GM12801 (cell line): ENCODE data around the gene GLO1.

ENCODE experiments used
- TF ChIP-seq, protein P1 (sequence below): IDR thresholded peaks from one replicate; pipeline ENCODE4 v1.5.1; 2011; ENCODE audit warnings: control low read depth; ENCODE audit not compliant: insufficient read length; ENCODE audit errors: extremely low read depth

The GLO1 gene

DNA sequence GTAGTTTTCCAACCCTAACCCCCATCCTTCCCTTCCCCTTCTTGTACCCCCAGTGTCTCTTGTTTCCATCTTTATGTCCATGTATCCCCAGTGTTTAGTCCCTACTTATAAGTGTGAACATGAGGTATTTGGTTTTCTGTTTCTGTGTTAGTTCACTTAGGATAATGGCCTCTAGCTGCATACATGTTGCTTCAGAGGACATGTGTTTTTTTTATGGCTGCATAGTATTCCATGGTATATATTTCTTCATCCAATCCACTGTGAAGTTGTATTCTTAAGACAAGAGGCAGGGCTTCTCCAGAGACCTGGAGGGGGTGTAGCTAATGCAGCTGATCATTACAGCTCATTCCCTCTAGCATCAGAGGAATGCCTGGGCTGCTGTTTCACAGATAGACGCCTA lies 16.4 kb upstream of the GLO1 start:
- TF ChIP-seq, protein P1, sequence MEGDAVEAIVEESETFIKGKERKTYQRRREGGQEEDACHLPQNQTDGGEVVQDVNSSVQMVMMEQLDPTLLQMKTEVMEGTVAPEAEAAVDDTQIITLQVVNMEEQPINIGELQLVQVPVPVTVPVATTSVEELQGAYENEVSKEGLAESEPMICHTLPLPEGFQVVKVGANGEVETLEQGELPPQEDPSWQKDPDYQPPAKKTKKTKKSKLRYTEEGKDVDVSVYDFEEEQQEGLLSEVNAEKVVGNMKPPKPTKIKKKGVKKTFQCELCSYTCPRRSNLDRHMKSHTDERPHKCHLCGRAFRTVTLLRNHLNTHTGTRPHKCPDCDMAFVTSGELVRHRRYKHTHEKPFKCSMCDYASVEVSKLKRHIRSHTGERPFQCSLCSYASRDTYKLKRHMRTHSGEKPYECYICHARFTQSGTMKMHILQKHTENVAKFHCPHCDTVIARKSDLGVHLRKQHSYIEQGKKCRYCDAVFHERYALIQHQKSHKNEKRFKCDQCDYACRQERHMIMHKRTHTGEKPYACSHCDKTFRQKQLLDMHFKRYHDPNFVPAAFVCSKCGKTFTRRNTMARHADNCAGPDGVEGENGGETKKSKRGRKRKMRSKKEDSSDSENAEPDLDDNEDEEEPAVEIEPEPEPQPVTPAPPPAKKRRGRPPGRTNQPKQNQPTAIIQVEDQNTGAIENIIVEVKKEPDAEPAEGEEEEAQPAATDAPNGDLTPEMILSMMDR = no peak

DNA sequence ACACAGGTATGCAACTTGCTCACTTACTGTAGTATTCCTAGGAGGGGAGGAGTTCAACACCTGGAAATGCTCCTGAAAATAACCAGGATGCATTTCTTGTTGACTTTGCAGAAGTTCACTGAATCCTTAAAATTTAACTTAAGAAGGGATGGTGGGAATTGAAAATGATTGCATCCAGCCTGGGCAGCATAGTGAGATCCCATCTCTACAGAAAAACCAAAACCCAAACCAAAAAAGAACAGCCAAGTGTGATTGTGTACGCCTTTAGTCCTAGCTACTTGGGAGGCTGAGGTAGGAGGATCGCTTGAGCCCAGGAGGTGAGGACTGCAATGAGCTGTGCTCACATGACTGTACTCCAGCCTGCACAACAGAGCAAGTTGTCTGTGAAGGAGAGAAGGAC lies 13.9 kb upstream of the GLO1 start:
- TF ChIP-seq, protein P1 = no peak

- TF ChIP-seq, protein P1 = no peak
Observed at GRCh38 chr6:38715016-38715689, 12.2 kb upstream of the GLO1 start, which contains the start of gene DNAH8. Gene DNAH8, plus strand, starts transcription at chr6:38715311. Its CDS starts 7,499 bp downstream, at chr6:38722810.

DNA sequence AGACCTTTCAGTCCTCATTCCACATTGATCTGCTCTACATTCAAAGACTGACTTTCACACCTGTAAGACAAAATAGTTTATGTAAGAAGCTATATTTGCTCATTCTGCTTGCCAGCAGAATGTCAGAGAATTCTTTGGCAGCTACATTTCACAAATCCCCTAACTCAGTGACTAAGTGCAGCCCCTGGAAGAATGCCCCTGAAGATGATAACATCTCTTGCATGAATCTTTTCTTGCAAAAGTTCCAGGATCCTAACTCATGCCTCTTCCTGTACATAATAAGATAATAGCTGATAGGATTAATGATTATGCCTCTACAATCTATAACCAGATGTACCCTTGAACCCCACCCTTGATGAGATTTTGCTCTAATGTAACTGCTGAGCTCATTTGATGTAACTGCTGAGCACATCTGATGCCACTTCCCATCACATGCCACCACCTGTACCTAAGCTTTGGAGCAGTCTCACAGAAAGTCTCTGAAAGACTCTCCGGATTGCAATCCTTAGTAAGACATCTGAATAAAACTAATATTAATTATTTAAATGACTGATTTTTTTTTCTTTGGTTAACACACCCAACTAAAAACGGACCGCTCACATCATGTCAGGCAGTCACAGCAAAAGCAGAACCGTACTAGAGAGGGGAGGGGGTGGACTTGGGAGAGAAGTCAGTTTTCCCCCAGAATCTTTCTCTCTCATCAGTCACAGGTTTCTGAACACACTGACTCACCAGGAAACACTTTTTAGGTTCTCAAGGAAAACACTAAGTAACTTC lies 11.5 kb upstream of the GLO1 start:
- TF ChIP-seq, protein P1 = no peak

DNA sequence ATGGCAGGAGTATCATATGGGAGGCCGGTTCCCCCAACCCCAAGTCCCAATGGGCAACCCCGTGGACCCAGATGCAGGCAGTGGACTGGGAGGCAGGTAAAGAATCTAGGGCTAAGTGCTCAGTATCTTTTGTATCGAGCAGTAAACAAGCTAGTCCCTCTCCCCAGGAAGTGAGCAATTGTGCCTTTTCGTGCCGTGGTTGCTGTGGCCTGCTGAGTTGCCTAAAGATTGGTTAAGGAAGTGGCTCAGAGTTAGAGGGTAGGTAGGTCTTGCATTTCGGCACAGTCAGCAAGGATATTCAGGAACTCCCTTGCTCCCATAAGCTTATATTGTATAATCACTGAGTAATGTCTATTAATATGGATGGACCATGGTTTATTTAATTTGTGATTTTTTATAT lies 10.9 kb upstream of the GLO1 start:
- TF ChIP-seq, protein P1 = no peak

- TF ChIP-seq, protein P1 = no peak
Observed at GRCh38 chr6:38708496-38708895, 5.6 kb upstream of the GLO1 start.

GRCh38 chr6:38705924-38706323 lies 3.0 kb upstream of the GLO1 start:
- TF ChIP-seq, protein P1 = no peak
